Left forelimb (tissue), 1 donor: Measurements from ENCODE around the gene SACM1L.

Source experiments
- DNase-seq: peaks from one replicate; pipeline ENCODE4 v3.0.0-alpha.2; 2018; ENCODE audit warnings: low spot score

The SACM1L gene

GRCh38 chr3:45786801-45787495, 97.8 kb downstream of the SACM1L start:
- peak; percentile 40 for DNase-seq

GRCh38 chr3:45787551-45787950, 98.4 kb downstream of the SACM1L start:
- DNase-seq, result peak; percentile 34

GRCh38 chr3:45789235-45789812, 100.1 kb downstream of the SACM1L start:
- DNase-seq, result no peak

- peak; percentile 53 for DNase-seq
Observed at GRCh38 chr3:45790596-45790995, 101.4 kb downstream of the SACM1L start.

- peak; percentile 46 for DNase-seq
Observed at GRCh38 chr3:45792036-45792435, 102.8 kb downstream of the SACM1L start.

- DNase-seq, result peak; percentile 34
Observed at GRCh38 chr3:45792516-45793172, 103.4 kb downstream of the SACM1L start.

- peak; percentile 6 for DNase-seq
Observed at GRCh38 chr3:45793482-45794176, 104.4 kb downstream of the SACM1L start.

- peak; percentile 47 for DNase-seq
Observed at GRCh38 chr3:45794177-45794560, 105.0 kb downstream of the SACM1L start.

GRCh38 chr3:45794660-45795059, 105.5 kb downstream of the SACM1L start:
- no peak for DNase-seq
